Muscle layer of colon (tissue), 2 donors: ENCODE data around the gene ATP6V0E2.
"Not testable (repeated sequence)": the region's sequence is repeated elsewhere in the genome, so short reads cannot be mapped to it uniquely, and the experiment has no call there.

Experiments used
- H3K27ac ChIP-seq: one replicate; pipeline ENCODE4 v1.7.0; 2013; ENCODE audit warnings: low read depth, mild to moderate bottlenecking, low read length, moderate library complexity
- H3K27me3 ChIP-seq, 2 donors: one replicate each; pipeline ENCODE4 v1.7.0; 2013; ENCODE audit warnings: low read length in 2 of 2, mild to moderate bottlenecking in 2 of 2; ENCODE audit not compliant: insufficient read depth in 2 of 2, control insufficient read depth in 1 of 2
- H3K36me3 ChIP-seq: one replicate; pipeline ENCODE4 v1.7.0; 2013; ENCODE audit warnings: mild to moderate bottlenecking, low read length; ENCODE audit not compliant: insufficient read depth
- H3K4me1 ChIP-seq: one replicate; pipeline ENCODE4 v1.7.0; 2013; ENCODE audit warnings: mild to moderate bottlenecking, low read length; ENCODE audit not compliant: insufficient read depth
- H3K4me3 ChIP-seq, 2 donors: one replicate each; pipeline ENCODE4 v1.7.0; 2013; ENCODE audit warnings: low read length in 2 of 2, low read depth in 1 of 2, mild to moderate bottlenecking in 1 of 2, moderate library complexity in 1 of 2
- H3K9ac ChIP-seq: one replicate; pipeline ENCODE4 v1.7.0; 2013; ENCODE audit warnings: low read length
- H3K9me3 ChIP-seq: one replicate; pipeline ENCODE4 v1.7.0; 2013; ENCODE audit warnings: mild to moderate bottlenecking, low read length
- donor health status: abdominal sarcoma.
- donor health status: Adenocarcinoma of cecum.

Gene ATP6V0E2

GRCh38 chr7:149883452-149883861, 9.7 kb downstream of the ATP6V0E2 start:
- Histone ChIP-seq H3K27ac (no peak overlapping the region), H3K36me3 (no peaks in the 10 kb centered on the region), H3K27me3 (no peaks in the 10 kb centered on the region), H3K4me1 (peaks cover 43% of the 10 kb centered on the region), H3K9me3 (no peaks in the 10 kb centered on the region), H3K4me3 (no peak overlapping the region), H3K9ac (no peak overlapping the region)

GRCh38 chr7:149884016-149884415, 10.2 kb downstream of the ATP6V0E2 start:
- Histone ChIP-seq H3K9me3 (no peaks in the 10 kb centered on the region), H3K9ac (no peak overlapping the region), H3K36me3 (no peaks in the 10 kb centered on the region), H3K27me3 (no peaks in the 10 kb centered on the region), H3K4me1 (peaks cover 43% of the 10 kb centered on the region), H3K4me3 (no peak overlapping the region), H3K27ac (no peak overlapping the region)

GRCh38 chr7:149884541-149884940, 10.8 kb downstream of the ATP6V0E2 start:
- Histone ChIP-seq H3K9ac (no peak overlapping the region), H3K27ac (no peak overlapping the region), H3K9me3 (no peaks in the 10 kb centered on the region), H3K27me3 (no peaks in the 10 kb centered on the region), H3K4me1 (peaks cover 43% of the 10 kb centered on the region), H3K4me3 (no peak overlapping the region), H3K36me3 (no peaks in the 10 kb centered on the region)

- H3K9ac ChIP-seq: no peak overlapping the region
- no peaks in the 10 kb centered on the region for H3K9me3 ChIP-seq
- no peaks in the 10 kb centered on the region for H3K27me3 ChIP-seq
- H3K27ac ChIP-seq: no peak overlapping the region
- H3K4me3 ChIP-seq: no peak overlapping the region
- peaks cover 40% of the 10 kb centered on the region for H3K4me1 ChIP-seq
- no peaks in the 10 kb centered on the region for H3K36me3 ChIP-seq
These were observed 11.6 kb downstream of the ATP6V0E2 start for GRCh38 chr7:149885191-149886017.

- H3K4me3 ChIP-seq: no peak overlapping the region
- no peak overlapping the region for H3K27ac ChIP-seq
- no peak overlapping the region for H3K9ac ChIP-seq
- no peaks in the 10 kb centered on the region for H3K9me3 ChIP-seq
- H3K4me1 ChIP-seq: peaks cover 35% of the 10 kb centered on the region
- no peaks in the 10 kb centered on the region for H3K27me3 ChIP-seq
- H3K36me3 ChIP-seq: no peaks in the 10 kb centered on the region
These were observed 12.2 kb downstream of the ATP6V0E2 start for GRCh38 chr7:149886018-149886415.

GRCh38 chr7:149887311-149887710, 13.5 kb downstream of the ATP6V0E2 start:
- Histone ChIP-seq H3K9me3 (no peaks in the 10 kb centered on the region), H3K4me3 (no peak overlapping the region), H3K27me3 (no peaks in the 10 kb centered on the region), H3K4me1 (peaks cover 22% of the 10 kb centered on the region), H3K9ac (no peak overlapping the region), H3K27ac (no peak overlapping the region), H3K36me3 (no peaks in the 10 kb centered on the region)

GRCh38 chr7:149890715-149891114, 16.9 kb downstream of the ATP6V0E2 start:
- not testable (repeated sequence) for H3K4me3 ChIP-seq, H3K9ac ChIP-seq, H3K4me1 ChIP-seq, H3K27ac ChIP-seq, H3K9me3 ChIP-seq, H3K36me3 ChIP-seq, H3K27me3 ChIP-seq

GRCh38 chr7:149894957-149895356, 21.2 kb downstream of the ATP6V0E2 start:
- H3K9me3 ChIP-seq, H3K4me3 ChIP-seq, H3K9ac ChIP-seq, H3K27ac ChIP-seq, H3K27me3 ChIP-seq, H3K36me3 ChIP-seq, H3K4me1 ChIP-seq: not testable (repeated sequence)

- H3K27me3 ChIP-seq, H3K4me1 ChIP-seq, H3K9me3 ChIP-seq, H3K4me3 ChIP-seq, H3K36me3 ChIP-seq, H3K9ac ChIP-seq, H3K27ac ChIP-seq: not testable (repeated sequence)
These were observed 34.1 kb downstream of the ATP6V0E2 start for GRCh38 chr7:149907776-149908376.

DNA sequence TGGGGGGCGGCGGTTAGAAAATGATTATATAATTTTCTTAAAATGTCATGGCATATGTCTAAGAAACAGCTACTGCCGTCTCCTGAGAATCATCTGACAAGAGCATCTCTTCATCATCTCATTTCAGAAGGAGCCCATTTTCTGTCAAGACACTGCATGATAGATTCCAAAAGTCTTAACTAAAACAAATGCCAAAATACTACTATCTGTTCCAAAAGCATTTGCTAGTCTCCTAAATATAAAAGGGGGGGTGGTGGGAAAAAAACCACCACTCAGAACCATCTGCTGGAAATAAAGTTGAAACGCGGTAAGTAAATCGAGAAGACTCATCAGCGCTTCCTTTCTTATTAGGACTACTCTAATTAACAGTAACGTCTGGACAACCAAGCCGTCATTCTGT, 36.5 kb downstream of the ATP6V0E2 start:
- not testable (repeated sequence) for H3K27me3 ChIP-seq, H3K36me3 ChIP-seq, H3K27ac ChIP-seq, H3K4me3 ChIP-seq, H3K4me1 ChIP-seq, H3K9me3 ChIP-seq, H3K9ac ChIP-seq

GRCh38 chr7:149912126-149912525, 38.4 kb downstream of the ATP6V0E2 start:
- not testable (repeated sequence) for H3K9ac ChIP-seq, H3K27me3 ChIP-seq, H3K4me3 ChIP-seq, H3K36me3 ChIP-seq, H3K27ac ChIP-seq, H3K9me3 ChIP-seq, H3K4me1 ChIP-seq

- H3K36me3 ChIP-seq, H3K9ac ChIP-seq, H3K27me3 ChIP-seq, H3K27ac ChIP-seq, H3K4me3 ChIP-seq, H3K9me3 ChIP-seq, H3K4me1 ChIP-seq: not testable (repeated sequence)
These were observed 52.6 kb downstream of the ATP6V0E2 start for GRCh38 chr7:149926414-149926813.
